ENCODE measurements around the gene PIK3R1.

GRCh38 chr5:68247627-68248026, 32.1 kb downstream of the PIK3R1 start:
- no peak for TF ChIP-seq CTCF (IDR thresholded peaks at IDR 0.05)
- no peak for TF ChIP-seq POLR2A (IDR thresholded peaks at IDR 0.05)

All from Peyer's patch (tissue), 4 donors.